CD4-positive, alpha-beta T cell treated with Interleukin-15 for 4 hours (primary cell): Measurements from ENCODE around the gene KRTAP9-9.
"Not testable (repeated sequence)": the region's sequence is repeated elsewhere in the genome, so short reads cannot be mapped to it uniquely, and the experiment has no call there.

Source experiments
- DNase-seq: peaks from one replicate; pipeline ENCODE4 v3.0.0-alpha.2; 2020; ENCODE audit warnings: low spot score

KRTAP9-9 gene

DNA sequence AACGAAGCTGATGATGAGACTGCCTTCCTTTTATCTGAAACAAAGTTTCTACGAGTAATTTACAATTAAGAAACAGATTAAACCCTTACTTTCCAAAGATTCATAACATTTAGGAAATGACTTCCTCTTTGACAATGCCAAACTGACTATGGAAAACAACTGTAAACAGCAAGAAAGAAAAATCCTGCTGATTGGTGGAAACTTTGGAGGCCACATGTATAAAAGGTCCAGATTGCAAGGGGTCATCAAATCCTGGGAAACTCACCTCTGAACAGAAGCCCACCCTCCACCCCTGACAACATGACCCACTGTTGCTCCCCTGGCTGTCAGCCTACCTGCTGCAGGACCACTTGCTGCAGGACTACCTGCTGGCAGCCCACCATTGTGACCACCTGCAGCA is 9.9 kb downstream of the KRTAP9-9 start, which contains the start of gene KRTAP9-6:
Gene KRTAP9-6, plus strand, starts transcription at position 301 of the 400 bp plus-strand sequence. Its CDS starts 0 bp downstream, at position 301.
- no peak for DNase-seq

- no peak for DNase-seq
These were observed 12.5 kb downstream of the KRTAP9-9 start for GRCh38 chr17:41267711-41268110.

DNA sequence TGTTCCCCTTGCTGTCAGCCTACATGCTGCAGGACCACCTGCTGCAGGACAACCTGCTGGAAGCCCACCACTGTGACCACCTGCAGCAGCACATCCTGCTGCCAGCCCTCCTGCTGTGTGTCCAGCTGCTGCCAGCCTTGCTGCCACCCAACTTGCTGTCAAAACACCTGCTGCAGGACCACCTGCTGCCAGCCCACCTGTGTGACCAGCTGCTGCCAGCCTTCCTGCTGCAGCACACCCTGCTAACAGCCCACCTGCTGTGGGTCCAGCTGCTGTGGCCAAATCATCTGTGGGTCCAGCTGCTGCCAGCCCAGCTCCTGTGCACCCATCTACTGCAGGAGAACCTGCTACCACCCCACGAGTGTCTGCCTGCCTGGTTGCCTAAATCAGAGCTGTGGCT is 16.1 kb downstream of the KRTAP9-9 start:
- not testable (repeated sequence) for DNase-seq

GRCh38 chr17:41271858-41272257 is 16.7 kb downstream of the KRTAP9-9 start:
- no peak for DNase-seq

- not testable (repeated sequence) for DNase-seq
These were observed 20.5 kb downstream of the KRTAP9-9 start, which contains the start of gene KRTAP9-7 for GRCh38 chr17:41275648-41276190. Gene KRTAP9-7 (plus strand): TSS chr17:41275698. CDS start chr17:41275698, 0 bp downstream.

DNA sequence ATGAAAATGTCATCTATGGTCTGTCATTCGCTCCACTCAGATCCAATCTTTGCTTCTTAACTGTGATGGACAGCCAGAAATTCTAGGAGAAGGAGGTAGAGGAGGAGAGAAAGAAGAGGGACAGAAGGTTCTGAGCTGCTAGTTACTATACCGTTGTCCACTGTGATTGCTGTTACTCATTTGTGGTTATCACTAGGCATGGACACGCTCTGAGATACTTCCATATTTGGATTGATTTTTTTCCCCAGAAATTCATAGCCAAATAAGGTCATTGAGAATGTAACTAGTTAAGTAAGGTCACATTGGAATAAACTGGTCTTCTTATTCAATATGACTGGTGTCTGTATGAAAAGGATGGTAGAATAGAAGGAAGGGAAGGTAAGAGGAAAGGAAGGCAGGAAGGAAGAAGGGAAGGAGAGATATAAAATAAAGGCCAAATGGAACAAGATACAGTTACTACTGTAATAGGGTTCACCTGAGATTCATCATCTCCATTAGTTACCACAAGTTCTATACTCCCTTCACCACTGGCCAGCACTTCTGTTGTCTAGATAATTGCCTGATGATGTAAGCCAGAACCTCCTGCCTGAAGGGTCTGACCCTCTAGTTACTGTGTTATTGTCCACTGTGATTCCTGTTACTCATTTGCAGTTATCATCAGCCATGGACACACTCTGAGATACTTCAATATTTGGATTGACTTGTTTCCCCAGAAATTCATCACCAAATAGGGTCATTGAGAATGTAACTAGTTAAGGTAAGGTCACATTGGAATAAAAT is 23.2 kb downstream of the KRTAP9-9 start:
- DNase-seq: no peak

DNA sequence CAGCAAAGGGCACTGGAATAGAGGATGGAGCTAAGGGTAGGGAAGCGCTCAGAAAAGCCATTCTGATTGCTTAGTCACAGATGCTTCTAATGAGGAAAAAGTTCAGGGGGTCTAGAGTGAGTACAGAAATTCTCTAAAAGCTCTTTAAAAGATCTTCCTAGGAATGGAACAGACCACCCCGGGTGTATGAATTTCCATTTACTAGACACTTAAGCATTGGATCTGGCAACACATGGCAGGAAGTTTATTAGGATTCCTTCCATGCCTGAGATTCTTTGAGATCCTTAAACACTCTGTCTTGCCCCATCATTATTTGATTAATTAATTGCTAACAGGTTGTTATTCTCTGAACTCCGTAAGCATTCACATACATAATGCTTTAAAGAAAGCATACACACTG is 28.9 kb downstream of the KRTAP9-9 start:
- DNase-seq: no peak

GRCh38 chr17:41284546-41284945 is 29.4 kb downstream of the KRTAP9-9 start:
- DNase-seq: no peak

DNA sequence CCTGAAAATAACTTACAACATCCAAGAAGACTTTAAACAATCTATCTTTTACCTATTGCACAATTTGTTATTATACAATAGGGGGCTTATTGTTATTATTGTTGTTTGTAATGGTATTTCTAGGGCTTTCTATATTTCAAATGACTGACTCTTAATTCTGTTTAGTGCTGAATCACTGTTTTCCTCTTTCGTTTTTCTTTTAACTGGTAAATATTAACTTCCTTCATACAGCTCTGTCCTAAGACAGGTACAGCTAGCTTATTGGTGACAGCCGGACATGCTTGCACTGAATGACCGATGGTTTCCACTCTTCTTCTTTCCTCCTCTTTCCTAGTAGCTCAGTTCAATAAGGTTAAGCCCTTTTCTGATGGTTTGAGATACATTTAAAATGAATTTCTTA is 31.9 kb downstream of the KRTAP9-9 start:
- no peak for DNase-seq

- no peak for DNase-seq
These were observed 38.8 kb downstream of the KRTAP9-9 start for GRCh38 chr17:41294016-41294415.

GRCh38 chr17:41296846-41297245 is 41.7 kb downstream of the KRTAP9-9 start:
- DNase-seq: no peak

DNA sequence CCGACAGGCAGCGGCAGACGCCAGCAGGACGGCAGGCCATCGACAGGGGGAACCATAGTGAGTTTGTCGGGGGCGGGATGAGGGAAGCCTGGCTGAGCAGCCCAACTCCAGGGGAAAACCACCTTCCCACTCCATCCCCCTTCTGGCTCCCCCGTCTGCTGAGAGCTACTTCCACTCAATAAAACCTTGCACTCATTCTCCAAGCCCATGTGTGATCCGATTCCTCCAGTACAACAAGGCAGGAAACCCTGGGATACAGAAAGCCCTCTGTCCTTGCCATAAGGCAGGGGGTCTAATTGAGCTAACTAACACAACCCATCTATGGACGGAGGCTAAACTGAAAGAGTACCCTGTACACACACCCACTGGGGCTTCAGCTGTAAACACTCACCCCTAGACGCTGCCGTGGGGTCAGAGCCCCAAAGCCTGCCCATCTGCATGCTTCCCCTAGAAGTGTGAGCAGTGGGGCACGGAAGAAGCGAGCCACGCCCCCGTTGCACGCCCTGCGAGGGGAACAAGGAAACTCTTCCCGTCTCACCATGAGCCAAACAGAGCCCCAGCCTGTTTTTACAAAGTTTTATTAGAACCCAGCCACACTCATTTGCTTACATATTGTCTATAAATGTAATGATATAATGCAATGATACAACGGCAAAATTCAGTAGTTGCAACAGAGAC is 43.4 kb downstream of the KRTAP9-9 start:
- no peak for DNase-seq

DNA sequence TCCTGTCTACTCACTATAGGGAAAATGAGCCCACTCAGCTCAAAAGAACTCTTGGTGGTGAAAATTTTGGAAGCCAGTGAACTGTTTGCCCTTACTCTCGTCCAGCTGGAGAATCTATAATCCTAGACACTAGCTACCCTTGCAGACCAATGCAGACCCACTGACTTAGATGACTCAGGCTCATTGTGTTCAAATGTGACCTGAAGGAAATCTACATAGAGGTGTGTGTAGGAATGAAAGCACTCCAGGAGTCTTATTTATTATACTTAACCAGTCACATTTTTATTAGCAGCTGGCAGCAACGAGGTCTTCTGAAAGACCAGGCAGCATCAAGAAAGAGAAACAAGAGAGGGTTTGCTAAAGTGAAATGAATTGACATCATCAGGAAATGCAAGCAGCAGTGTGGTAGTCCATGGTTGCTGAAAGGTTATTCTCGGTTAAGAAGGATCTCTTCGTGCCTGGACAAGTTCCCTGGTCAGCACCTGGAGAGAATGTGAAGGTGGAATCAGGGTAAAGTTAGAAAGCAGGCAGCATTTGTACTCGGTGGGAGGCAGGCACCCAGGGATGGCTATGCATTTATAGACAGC is 46.1 kb downstream of the KRTAP9-9 start:
- no peak for DNase-seq

- DNase-seq: no peak
These were observed 47.0 kb downstream of the KRTAP9-9 start, which contains the start of gene KRTAP29-1 for GRCh38 chr17:41301916-41302901. Gene KRTAP29-1 (minus strand): TSS chr17:41302851. CDS start chr17:41302851, 0 bp downstream.

GRCh38 chr17:41302981-41303380 is 47.8 kb downstream of the KRTAP9-9 start:
- no peak for DNase-seq

DNA sequence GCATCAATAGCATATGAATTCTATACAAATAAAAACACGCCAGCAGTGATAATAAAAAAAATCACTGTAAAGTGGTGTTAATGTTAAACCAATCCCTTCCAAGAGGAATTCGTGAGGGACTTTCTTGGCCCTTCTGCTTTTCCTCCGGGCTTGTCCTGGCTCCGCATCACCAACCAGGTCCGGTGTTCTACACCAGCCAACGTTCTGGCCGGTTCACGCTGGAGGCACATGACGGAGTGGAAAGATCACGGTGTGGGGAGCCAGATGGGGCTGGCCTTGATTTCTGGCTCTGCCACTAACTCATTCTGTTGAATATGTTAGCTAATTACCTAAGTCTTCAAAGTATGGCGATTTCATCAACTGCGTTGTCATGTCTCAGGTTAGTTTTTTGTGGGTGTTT is 48.9 kb downstream of the KRTAP9-9 start:
- DNase-seq: no peak
